K562 (cell line): ENCODE results near the gene CD34. TPM values are rescaled to one million over a fixed set of nuclear protein-coding genes. Genes with fewer than 3 reads are reported as not detected.

Experiments
- ATAC-seq: fragments of 200-7000 bp; cut with Tn5 transposase; 3 replicates; pipeline ENCODE4 v1.9.1; 2020; ENCODE audit warnings: moderate library complexity
- BruUV-seq: library from RNA; stranded (reverse); fragments of 400-500 nt; replicated peaks from 2 replicates; lab custom pipeline; 2021; lab: Mats Ljungman, UMichigan
- CTCF ChIA-PET: fragments of 300-600 bp; formaldehyde crosslinking; extraction: SDS; loops from one replicate; lab custom pipeline; 2021; ENCODE audit warnings: low intra/inter-chr PET ratio; lab: Yijun Ruan, JAX
- POLR2A ChIA-PET: fragments of 300-600, 350-650 bp; sonication (Branson Sonifier 250); formaldehyde crosslinking; extraction: SDS; loops from one replicate; lab custom pipeline; 2021; ENCODE audit warnings: antibody characterized with exemption, inconsistent platforms; lab: Yijun Ruan, JAX
- DNase-seq, 4 experiments: peaks; one replicate each; pipeline versions ENCODE4 v3.0.0 to v3.0.0-alpha.2; 2011 to 2018; ENCODE audit warnings: low spot score in 3 of 4, mixed read lengths in 3 of 4; ENCODE audit errors: extremely low read depth in 1 of 4
- FAIRE-seq: peaks from 2 replicates; lab custom pipeline; 2011; peaks lifted over from hg19 to GRCh38; lab: Jason Lieb, UNC
- H2AFZ ChIP-seq: 2 replicates; pipeline ENCODE4 v1.6.0; 2011; ENCODE audit warnings: low read depth, low read length, control low read depth, inconsistent platforms
- H3K27ac ChIP-seq: fragments of 200-600 bp; 3 replicates; pipeline ENCODE4 v1.8.0; 2011; ENCODE audit warnings: low read depth, mild to moderate bottlenecking, control low read depth, inconsistent platforms, low read length, moderate library complexity, mixed read lengths; ENCODE audit errors: extremely low read depth
- H3K27me3 ChIP-seq, 2 experiments: fragments of 300-600 bp in 1 of 2; 2 replicates in 1 of 2; 3 replicates in 1 of 2; pipeline versions ENCODE4 v1.6.0 to v1.8.0; 2011; ENCODE audit warnings: inconsistent platforms in 2 of 2, low read length in 2 of 2, mild to moderate bottlenecking in 1 of 2, mixed read lengths in 1 of 2, moderate library complexity in 1 of 2; ENCODE audit not compliant: control insufficient read depth in 2 of 2, insufficient read depth in 2 of 2
- H3K36me3 ChIP-seq: fragments of 300-600 bp; 3 replicates; pipeline ENCODE4 v1.8.0; 2011; ENCODE audit warnings: mild to moderate bottlenecking, low read length, inconsistent platforms; ENCODE audit not compliant: control insufficient read depth, insufficient read depth
- H3K4me1 ChIP-seq, 2 experiments: fragments of 200-600 bp in 1 of 2; replicated peaks in 1 of 2; 2 replicates in 1 of 2; 3 replicates in 1 of 2; pipeline versions ENCODE4 v1.5.1 to v1.8.0; 2011; ENCODE audit warnings: inconsistent platforms in 2 of 2, low read length in 2 of 2, mild to moderate bottlenecking in 1 of 2, mixed read lengths in 1 of 2, moderate library complexity in 1 of 2; ENCODE audit not compliant: control insufficient read depth in 2 of 2, insufficient read depth in 2 of 2
- H3K4me2 ChIP-seq: 2 replicates; pipeline ENCODE4 v1.6.1; 2011; ENCODE audit warnings: low read length, control low read depth, inconsistent platforms, mixed read lengths; ENCODE audit not compliant: insufficient read depth
- H3K4me3 ChIP-seq: fragments of 200-600 bp; sonication (generic), shearing (Covaris generic); 2 replicates; pipeline ENCODE4 v1.5.1; 2016; ENCODE audit warnings: control low read depth, inconsistent platforms
- H3K79me2 ChIP-seq: fragments of 200-600 bp; 3 replicates; pipeline ENCODE4 v1.8.0; 2011; ENCODE audit warnings: low read length, inconsistent platforms; ENCODE audit not compliant: control insufficient read depth, insufficient read depth
- H3K9ac ChIP-seq, 2 experiments: 2 replicates each; pipeline versions ENCODE4 v1.6.0 to v1.6.1; 2011; ENCODE audit warnings: low read depth in 2 of 2, low read length in 2 of 2, control low read depth in 1 of 2, inconsistent platforms in 1 of 2, mild to moderate bottlenecking in 1 of 2, mixed read lengths in 1 of 2; ENCODE audit not compliant: insufficient read depth in 1 of 2
- H3K9me1 ChIP-seq: one replicate; pipeline ENCODE4 v1.6.0; 2011; ENCODE audit warnings: inconsistent platforms, mild to moderate bottlenecking, low read length, moderate library complexity; ENCODE audit not compliant: control insufficient read depth, insufficient read depth
- H3K9me3 ChIP-seq: replicated peaks from 2 replicates; pipeline ENCODE4 v1.5.1; 2011; ENCODE audit warnings: low read depth, low read length, inconsistent platforms; ENCODE audit not compliant: control insufficient read depth, insufficient read depth
- H4K20me1 ChIP-seq: replicated peaks from 2 replicates; pipeline ENCODE4 v1.6.1; 2011; ENCODE audit warnings: low read length, inconsistent platforms, mixed read lengths; ENCODE audit not compliant: control insufficient read depth, insufficient read depth
- WGBS: fragments of 100-300 bp; shearing (Covaris generic); methylation state at CpG from one replicate; pipeline ENCODE4 v1.1.6; 2016; ENCODE audit warnings: low coverage, mixed read lengths; ENCODE audit not compliant: insufficient coverage; ENCODE audit errors: missing lambda C conversion rate; 5-methylcytosine and 5-hydroxymethylcytosine counted together
- in situ Hi-C: fragments of 300-500 bp; cut with MboI; formaldehyde crosslinking; loops from 4 replicates; pipeline ENCODE4 v1.15.0; 2018; ENCODE audit warnings: inconsistent platforms, mixed read lengths
- intact Hi-C: fragments of 100-400 bp; cut with micrococcal nuclease; formaldehyde crosslinking; loops from 2 replicates; pipeline ENCODE4 v1.14.2; 2022
- polyA plus RNA-seq, 8 experiments: library from polyadenylated mRNA; depleted of rRNA in 4 of 8; stranded (reverse) in 5 of 8; unstranded in 3 of 8; fragments of >200 nt; fragmentation: Nextera tagmentation in 2 of 8; fragmentation: Illumina TruSeq in 1 of 8; extraction: Ambion mirVana in 2 of 8; extraction: Trizol in 1 of 8; gene quantifications; 2 replicates each; pipeline versions ENCODE4 v1.2.1 to v1.2.3, GENCODE V29; 2011 to 2014; ENCODE audit warnings: inconsistent platforms in 1 of 8, missing spikeins in 1 of 8
- total RNA-seq, 7 experiments: library from RNA; depleted of rRNA in 6 of 7; stranded (reverse); fragments of >200 nt in 6 of 7; fragmentation: Illumina TruSeq in 2 of 7; extraction: Trizol in 2 of 7; gene quantifications; 2 replicates each; pipeline versions ENCODE4 v1.2.1 to v1.2.3, GENCODE V29; 2011 to 2021; ENCODE audit warnings: low replicate concordance in 1 of 7
- TF ChIP-seq, protein P1 (sequence below): sonication (generic); formaldehyde crosslinking; IDR thresholded peaks from 2 replicates; pipeline ENCODE4 v1.8.1; 2023; ENCODE audit warnings: mild to moderate bottlenecking, missing genetic modification reagents
- TF ChIP-seq, protein P2 (sequence below), 2 experiments: fragments of 450-650 bp in 1 of 2; sonication (generic) in 1 of 2; formaldehyde crosslinking in 1 of 2; IDR thresholded peaks; 2 replicates each; pipeline versions ENCODE4 v1.7.1 to v1.9.0; 2016 to 2022; ENCODE audit warnings: inconsistent platforms in 1 of 2, mild to moderate bottlenecking in 1 of 2, missing genetic modification reagents in 1 of 2

Gene CD34
- total and polyA plus RNA-seq, 9 of the 15 experiments (the other 6 are each of a cell fraction or from before 2014, with no cell fraction given), result not detected

DNA sequence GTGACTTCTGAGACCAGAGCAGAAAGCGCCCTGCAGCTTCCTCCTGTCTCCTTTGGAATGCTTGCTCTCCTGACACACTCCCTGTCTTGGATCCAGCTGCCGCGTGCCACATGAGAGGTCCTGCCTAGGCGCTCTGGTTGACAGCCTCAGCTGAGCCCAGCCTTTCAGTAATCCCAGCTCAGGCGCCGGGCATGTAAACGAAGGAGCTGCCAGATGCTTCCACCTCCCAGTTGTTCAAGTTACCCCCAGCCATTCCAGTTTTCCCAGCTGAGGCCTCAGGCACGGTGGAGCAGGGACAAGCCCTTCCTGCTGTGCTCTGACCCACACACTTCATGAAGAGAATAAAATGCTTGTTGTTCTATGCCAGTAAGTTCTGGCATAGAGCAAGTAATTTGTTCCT, 14.3 kb upstream of the CD34 start:
- TF ChIP-seq, protein P1, sequence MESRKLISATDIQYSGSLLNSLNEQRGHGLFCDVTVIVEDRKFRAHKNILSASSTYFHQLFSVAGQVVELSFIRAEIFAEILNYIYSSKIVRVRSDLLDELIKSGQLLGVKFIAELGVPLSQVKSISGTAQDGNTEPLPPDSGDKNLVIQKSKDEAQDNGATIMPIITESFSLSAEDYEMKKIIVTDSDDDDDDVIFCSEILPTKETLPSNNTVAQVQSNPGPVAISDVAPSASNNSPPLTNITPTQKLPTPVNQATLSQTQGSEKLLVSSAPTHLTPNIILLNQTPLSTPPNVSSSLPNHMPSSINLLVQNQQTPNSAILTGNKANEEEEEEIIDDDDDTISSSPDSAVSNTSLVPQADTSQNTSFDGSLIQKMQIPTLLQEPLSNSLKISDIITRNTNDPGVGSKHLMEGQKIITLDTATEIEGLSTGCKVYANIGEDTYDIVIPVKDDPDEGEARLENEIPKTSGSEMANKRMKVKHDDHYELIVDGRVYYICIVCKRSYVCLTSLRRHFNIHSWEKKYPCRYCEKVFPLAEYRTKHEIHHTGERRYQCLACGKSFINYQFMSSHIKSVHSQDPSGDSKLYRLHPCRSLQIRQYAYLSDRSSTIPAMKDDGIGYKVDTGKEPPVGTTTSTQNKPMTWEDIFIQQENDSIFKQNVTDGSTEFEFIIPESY (CRISPR knock-in tag), result 0 out of 2 replicates have a peak, but pooled peaks have one; percentile 25
- TF ChIP-seq, protein P2, sequence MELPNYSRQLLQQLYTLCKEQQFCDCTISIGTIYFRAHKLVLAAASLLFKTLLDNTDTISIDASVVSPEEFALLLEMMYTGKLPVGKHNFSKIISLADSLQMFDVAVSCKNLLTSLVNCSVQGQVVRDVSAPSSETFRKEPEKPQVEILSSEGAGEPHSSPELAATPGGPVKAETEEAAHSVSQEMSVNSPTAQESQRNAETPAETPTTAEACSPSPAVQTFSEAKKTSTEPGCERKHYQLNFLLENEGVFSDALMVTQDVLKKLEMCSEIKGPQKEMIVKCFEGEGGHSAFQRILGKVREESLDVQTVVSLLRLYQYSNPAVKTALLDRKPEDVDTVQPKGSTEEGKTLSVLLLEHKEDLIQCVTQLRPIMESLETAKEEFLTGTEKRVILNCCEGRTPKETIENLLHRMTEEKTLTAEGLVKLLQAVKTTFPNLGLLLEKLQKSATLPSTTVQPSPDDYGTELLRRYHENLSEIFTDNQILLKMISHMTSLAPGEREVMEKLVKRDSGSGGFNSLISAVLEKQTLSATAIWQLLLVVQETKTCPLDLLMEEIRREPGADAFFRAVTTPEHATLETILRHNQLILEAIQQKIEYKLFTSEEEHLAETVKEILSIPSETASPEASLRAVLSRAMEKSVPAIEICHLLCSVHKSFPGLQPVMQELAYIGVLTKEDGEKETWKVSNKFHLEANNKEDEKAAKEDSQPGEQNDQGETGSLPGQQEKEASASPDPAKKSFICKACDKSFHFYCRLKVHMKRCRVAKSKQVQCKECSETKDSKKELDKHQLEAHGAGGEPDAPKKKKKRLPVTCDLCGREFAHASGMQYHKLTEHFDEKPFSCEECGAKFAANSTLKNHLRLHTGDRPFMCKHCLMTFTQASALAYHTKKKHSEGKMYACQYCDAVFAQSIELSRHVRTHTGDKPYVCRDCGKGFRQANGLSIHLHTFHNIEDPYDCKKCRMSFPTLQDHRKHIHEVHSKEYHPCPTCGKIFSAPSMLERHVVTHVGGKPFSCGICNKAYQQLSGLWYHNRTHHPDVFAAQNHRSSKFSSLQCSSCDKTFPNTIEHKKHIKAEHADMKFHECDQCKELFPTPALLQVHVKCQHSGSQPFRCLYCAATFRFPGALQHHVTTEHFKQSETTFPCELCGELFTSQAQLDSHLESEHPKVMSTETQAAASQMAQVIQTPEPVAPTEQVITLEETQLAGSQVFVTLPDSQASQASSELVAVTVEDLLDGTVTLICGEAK (IDR thresholded peaks at IDR 0.05), result no peak
- TF ChIP-seq, protein P2 (CRISPR knock-in tag; IDR thresholded peaks at IDR 0.05), result no peak
- no peak for ATAC-seq
- no peaks in the 10 kb centered on the region for H3K9me3 ChIP-seq
- H3K9me1 ChIP-seq, result no peaks in the 10 kb centered on the region
- no peaks in the 10 kb centered on the region for H3K36me3 ChIP-seq
- ChIA-PET CTCF (no interaction called here), POLR2A (interaction anchor here (0.6 to 1.3 kb wide), 6 partner anchors 10 to 58 kb away, joined by 3 to 4 read pairs (median 4); no protein-coding TSS in a partner anchor)
- in situ Hi-C loops (no loop called here), intact Hi-C loops (no loop called here)
- H3K27me3 ChIP-seq, result no peaks in the 10 kb centered on the region
- no peak overlapping the region for H3K27ac ChIP-seq
- H3K9ac ChIP-seq, result peak overlapping the region in 1 of 2 experiments; percentile 64; a peak in 1 of 4 replicates
- no peak overlapping the region for H3K4me3 ChIP-seq
- no peaks in the 10 kb centered on the region for H4K20me1 ChIP-seq
- BruUV-seq, result no TSS peak
- H3K4me2 ChIP-seq, result no peak overlapping the region
- no peak for FAIRE-seq
- 61% methylated on average over 8 of the region's 8 CpGs for WGBS
- peak overlapping the region; percentile 57 for H2AFZ ChIP-seq
- H3K4me1 ChIP-seq, result peaks cover 6 to 20% of the 10 kb centered on the region in 2 experiments; a peak in 4 of 5 replicates
- H3K79me2 ChIP-seq, result no peaks in the 10 kb centered on the region
- DNase-seq, result peak in 1 of 4 experiments; percentile 4
